ENCODE data around the gene HEATR5A.

DNA sequence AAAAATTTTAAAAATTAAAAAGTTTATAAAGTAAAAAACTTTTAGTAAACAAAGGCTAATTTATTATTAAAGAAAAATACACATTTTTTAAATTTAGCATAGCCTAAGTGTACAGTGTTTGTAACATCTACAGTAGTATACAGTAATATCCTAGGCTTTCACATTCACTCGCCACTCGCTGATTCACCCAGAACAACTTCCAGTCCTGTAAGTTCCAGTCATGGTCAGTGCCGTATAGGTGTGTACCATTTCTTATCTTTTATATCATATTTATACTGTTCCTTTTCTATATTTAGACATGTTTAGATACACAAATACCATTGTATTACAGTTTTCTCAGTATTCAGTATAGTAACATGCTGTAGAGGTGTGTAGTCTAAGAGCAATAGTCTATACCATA lies 28.9 kb downstream of the HEATR5A start:
- TF ChIP-seq HNRNPUL1 (IDR thresholded peaks at IDR 0.05; ENCODE audit: low read depth, low read length) = no peak
- TF ChIP-seq, protein P1, sequence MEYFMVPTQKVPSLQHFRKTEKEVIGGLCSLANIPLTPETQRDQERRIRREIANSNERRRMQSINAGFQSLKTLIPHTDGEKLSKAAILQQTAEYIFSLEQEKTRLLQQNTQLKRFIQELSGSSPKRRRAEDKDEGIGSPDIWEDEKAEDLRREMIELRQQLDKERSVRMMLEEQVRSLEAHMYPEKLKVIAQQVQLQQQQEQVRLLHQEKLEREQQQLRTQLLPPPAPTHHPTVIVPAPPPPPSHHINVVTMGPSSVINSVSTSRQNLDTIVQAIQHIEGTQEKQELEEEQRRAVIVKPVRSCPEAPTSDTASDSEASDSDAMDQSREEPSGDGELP (IDR thresholded peaks at IDR 0.05; ENCODE audit: borderline replicate concordance, low read depth) = no peak
- TF ChIP-seq, protein P2, sequence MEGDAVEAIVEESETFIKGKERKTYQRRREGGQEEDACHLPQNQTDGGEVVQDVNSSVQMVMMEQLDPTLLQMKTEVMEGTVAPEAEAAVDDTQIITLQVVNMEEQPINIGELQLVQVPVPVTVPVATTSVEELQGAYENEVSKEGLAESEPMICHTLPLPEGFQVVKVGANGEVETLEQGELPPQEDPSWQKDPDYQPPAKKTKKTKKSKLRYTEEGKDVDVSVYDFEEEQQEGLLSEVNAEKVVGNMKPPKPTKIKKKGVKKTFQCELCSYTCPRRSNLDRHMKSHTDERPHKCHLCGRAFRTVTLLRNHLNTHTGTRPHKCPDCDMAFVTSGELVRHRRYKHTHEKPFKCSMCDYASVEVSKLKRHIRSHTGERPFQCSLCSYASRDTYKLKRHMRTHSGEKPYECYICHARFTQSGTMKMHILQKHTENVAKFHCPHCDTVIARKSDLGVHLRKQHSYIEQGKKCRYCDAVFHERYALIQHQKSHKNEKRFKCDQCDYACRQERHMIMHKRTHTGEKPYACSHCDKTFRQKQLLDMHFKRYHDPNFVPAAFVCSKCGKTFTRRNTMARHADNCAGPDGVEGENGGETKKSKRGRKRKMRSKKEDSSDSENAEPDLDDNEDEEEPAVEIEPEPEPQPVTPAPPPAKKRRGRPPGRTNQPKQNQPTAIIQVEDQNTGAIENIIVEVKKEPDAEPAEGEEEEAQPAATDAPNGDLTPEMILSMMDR (CRISPR knock-in tag; IDR thresholded peaks at IDR 0.05) = no peak
- TF ChIP-seq ETV6 (CRISPR knock-in tag; conservative IDR thresholded peaks at IDR 0.05) = no peak
- no peak for TF ChIP-seq HDAC6 (IDR thresholded peaks at IDR 0.05; ENCODE audit: low read depth, low read length)
